T-helper 1 cell treated with Interleukin-12 subunit alpha and Interleukin-12 subunit beta and Interleukin-4 antibody, amounts not matched to agents 30 ng/mL and 1 ng/mL, for 36 hours (primary cell): Measurements from ENCODE around the gene PLK1. TPM values are rescaled to one million over a fixed set of nuclear protein-coding genes. Genes with fewer than 3 reads are reported as not detected.

Source experiments
- intact Hi-C: fragments of 100-400 bp; cut with micrococcal nuclease; formaldehyde crosslinking; loops from one replicate; pipeline ENCODE4 v1.15.1; 2024
- total RNA-seq: library from RNA; stranded (reverse); gene quantifications from 2 replicates; pipeline ENCODE4 v1.2.3, GENCODE V29; 2022

PLK1 gene
- total RNA-seq, 1 donor from 2014 or later: 78.1 TPM

DNA sequence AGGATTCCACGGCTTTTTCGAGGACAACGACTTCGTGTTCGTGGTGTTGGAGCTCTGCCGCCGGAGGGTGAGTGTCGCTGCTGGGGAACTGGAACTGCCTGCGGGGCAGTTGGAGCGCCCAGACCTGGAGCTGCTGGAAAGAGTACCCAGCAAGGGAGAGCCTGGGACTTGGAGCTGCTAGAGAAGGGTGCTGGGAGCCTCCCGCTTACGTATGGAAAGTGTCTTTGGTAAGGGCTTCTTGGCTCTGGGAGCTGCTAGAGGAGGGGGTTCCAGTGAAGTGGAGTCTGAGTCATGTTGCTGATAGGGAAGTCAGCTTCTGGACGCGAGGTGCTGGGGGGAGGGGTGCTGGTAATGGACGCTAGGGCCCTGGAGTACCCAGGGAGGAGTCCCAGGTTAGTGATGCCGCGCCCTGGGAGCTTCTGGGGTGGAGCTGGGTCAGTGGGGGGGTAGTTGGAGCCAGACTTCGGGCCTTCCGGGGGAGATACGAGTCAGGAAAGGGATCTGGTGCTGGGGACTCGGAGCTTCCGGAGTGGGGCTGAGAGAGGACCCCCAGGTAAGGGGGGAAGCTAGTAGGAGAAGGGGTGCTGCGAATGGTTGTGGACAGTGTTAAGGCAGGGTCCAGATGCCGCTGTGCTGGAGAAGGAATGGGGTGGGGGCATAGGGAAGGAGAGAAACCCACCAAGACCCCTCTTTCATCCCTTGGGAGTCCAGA lies 741 bp downstream of the PLK1 start:
- intact Hi-C loops: loop anchor here (5.0 to 10.0 kb wide), 3 partner anchors 172 to 335 kb away; partner anchors contain the start of gene COG7

DNA sequence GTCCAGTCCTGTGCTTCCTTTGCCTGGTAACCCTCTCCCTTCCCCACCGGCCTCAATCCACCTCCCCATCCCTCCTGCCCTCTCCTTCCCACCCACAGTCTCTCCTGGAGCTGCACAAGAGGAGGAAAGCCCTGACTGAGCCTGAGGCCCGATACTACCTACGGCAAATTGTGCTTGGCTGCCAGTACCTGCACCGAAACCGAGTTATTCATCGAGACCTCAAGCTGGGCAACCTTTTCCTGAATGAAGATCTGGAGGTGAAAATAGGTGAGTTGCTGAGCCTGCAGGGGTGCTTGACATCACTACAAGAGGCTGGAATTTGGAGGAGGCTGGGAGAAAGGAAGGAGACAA lies 1.3 kb downstream of the PLK1 start:
- intact Hi-C loops: loop anchor here (5.0 to 10.0 kb wide), 3 partner anchors 173 to 335 kb away; partner anchors contain the start of gene COG7

DNA sequence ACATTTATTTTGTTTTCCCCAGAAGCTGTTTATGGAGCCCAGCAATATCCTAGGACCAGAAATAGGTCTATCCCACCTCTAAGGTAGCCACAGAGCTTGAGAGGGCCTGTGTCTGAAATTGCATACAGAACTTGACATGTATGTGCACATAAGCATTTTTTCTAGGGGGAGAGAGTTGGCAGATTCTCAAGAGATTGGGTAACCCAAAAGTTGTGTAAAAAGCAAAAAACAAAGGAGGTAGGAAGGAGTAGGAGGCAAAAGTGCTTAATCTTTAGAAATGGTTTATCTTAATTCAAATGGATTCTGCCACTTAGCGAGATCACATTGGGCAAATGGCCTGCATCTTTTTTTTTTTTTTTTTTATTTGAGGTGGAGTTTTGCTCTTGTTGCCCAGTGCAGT lies 3.5 kb downstream of the PLK1 start:
- intact Hi-C loops: no loop called here

DNA sequence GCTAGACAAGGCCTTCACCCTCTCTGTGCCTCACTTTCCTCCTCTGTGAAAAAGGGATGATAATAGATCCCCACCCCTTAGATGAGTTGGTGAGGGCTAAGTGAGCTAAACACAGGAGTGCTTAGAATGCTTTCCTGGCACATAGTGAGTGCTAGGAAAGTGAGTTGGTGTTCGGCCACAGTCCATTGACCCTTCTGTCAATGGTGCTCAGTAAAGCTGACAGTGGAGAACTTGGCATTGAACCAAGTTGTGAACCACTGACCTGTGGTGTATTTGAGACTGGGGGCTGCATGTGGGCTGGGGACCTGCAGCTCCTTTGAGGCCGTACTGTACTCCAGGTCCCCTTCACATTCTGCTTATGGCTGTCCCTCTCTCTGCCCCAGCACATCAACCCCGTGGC lies 4.8 kb downstream of the PLK1 start:
- intact Hi-C loops: no loop called here

DNA sequence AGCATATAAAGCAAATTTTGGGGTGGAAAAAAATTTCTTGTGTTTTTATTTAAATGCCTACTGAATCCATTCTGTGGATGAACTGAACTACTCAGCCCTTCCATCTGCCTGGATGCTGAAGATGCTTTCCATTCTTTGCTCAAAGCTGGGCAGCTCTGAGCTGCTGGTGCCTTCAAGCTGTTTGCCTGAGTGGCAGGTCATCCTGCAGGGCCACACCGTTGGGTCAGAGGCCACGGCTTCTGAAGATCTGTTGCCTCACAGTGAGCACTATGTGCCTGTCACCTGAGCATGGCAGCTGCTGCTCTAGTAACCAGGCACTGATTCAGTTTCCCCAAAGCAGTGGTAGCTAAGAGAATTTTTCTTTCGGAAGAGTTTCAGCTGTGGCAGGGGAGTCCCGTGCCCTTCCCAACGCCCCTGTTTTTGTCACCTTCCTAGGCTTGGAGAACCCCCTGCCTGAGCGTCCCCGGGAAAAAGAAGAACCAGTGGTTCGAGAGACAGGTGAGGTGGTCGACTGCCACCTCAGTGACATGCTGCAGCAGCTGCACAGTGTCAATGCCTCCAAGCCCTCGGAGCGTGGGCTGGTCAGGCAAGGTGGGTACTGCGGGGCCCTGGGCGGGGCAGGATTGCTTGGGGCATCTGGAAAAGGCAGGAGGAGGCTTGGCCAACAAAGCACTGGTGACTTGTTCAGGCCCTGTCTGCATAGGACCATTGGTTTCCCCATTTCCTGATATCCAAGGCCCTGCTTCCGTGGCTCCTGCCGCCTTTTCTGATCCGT lies 8.5 kb downstream of the PLK1 start:
- intact Hi-C loops: no loop called here

DNA sequence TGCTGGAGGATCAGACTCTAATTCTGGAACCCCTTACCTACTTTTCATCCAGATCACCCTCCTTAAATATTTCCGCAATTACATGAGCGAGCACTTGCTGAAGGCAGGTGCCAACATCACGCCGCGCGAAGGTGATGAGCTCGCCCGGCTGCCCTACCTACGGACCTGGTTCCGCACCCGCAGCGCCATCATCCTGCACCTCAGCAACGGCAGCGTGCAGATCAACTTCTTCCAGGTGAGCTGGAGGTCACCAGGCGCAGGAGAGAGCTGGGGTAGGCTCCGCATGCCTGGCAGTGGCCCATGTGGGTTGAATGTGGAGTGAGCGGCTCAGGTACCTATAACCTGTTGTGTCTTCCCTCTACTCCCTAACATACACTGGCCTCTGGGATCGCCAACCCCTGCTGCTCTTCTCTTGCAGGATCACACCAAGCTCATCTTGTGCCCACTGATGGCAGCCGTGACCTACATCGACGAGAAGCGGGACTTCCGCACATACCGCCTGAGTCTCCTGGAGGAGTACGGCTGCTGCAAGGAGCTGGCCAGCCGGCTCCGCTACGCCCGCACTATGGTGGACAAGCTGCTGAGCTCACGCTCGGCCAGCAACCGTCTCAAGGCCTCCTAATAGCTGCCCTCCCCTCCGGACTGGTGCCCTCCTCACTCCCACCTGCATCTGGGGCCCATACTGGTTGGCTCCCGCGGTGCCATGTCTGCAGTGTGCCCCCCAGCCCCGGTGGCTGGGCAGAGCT lies 10.9 kb downstream of the PLK1 start:
- intact Hi-C loops: no loop called here

DNA sequence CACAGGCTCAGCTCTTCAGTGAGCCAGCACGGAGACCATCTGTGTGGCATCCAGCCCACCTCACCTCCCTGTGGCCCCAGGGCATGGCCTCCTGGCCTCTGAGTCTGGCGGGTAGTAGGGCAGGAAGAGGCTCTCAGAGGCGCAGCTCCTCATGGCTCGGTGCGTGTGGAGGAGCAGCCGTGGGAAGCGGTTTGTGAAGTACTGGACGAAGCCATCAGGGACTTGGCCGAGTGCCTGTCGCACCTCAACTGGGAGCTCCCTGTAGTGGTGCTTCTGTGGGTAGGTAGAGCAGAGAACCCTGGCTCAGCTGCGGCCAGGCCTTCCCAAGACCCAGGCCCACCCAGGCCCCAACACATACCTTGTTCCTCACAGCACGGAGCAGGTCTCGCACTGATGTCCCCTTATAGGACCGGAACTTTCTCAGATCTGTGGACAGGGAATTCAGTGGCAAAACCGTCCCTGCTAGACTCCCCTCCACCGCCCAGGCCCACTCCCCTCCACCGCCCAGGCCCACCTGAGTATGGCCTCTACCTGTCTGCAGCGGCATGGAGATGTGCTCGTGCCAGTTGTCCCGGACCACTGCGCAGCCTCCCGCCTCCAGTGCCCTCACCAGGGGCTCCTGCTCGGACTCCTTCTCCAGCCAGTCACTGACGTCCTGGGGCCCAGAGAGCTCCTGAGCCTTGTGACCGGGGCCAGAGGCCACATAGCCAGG lies 12.2 kb downstream of the PLK1 start:
- intact Hi-C loops: no loop called here

DNA sequence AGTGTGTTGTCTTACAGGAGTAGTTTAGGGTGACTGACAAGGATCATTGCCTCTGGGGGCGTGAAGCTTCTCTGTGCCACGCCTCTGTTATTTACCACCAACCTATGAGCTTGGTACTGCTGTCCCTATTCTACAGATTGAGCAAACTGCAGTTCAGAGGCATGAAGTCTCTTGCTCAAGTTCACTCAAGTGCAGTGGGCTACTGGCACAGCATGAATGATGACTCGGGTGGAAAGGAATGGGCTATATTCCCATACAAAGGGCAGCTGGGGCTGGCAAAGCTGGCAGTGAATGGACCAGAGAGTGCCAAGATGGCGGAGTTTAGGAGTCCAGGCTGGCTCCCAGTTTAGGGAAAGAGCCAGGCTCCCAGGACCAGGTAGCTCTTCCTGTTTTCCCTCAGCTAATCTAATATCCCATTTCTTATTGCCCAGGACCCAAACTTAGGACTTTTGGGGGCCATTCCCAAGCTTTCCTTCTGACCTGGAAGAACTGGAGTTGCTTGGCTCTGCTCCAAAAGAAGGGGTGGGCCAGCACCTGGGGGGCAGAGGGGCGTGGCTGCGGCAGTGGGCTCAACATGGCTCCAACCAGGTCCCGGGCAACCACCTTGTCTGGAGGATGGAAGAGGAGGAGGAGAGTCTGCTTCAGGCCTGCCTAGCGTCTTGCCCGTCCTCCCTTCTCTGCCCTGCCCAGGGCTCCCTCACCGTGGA lies 12.9 kb downstream of the PLK1 start:
- intact Hi-C loops: no loop called here

DNA sequence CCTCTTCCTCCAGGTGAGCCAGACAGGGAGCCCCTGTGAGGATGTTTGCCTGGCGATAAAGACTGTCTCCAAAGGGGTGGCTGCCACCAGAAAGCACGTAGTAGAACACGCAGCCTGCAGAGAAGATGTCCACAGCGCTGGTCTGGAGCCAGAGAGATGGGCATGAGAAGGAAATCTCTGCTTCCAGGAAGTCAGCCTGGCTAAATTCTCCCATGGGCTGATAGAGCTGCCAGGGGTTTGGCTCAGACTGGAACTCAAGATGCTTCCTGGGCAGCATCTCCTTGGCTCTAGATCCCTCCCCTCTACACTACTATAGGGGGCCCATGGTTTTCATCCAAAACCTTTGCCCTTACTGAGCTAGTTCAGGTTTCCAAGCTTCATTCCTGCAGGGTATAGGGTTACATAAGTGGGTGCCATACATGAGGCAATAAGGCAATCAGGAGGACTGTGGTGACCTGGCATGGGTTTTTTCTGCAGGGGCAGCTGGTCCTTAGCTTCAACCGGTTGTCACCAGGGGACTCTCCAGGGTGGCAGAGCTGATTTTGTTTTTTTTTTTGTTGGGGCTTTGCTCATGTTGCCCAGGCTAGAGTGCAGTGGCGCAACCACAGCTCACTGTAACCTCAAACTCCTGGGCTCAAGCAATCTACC lies 13.6 kb downstream of the PLK1 start:
- intact Hi-C loops: no loop called here

DNA sequence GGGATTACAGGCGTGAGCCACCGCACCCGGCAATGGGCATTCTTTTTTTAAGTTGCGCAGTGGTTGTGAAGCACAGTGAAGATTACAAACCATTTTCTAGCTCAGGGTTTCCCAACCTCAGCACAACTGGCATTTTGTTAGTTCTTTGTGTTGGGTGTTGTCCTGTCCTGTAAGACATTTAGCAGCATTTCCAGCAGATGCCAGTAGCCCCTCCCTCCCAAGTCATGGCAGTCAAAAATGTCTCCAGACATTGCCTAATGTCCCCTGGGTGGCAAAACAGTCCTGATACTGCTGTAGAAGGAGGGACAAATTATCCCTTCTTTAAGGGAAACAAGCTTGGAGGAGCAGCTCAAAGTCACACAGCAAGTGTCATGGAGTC lies 15.6 kb downstream of the PLK1 start:
- intact Hi-C loops: no loop called here

DNA sequence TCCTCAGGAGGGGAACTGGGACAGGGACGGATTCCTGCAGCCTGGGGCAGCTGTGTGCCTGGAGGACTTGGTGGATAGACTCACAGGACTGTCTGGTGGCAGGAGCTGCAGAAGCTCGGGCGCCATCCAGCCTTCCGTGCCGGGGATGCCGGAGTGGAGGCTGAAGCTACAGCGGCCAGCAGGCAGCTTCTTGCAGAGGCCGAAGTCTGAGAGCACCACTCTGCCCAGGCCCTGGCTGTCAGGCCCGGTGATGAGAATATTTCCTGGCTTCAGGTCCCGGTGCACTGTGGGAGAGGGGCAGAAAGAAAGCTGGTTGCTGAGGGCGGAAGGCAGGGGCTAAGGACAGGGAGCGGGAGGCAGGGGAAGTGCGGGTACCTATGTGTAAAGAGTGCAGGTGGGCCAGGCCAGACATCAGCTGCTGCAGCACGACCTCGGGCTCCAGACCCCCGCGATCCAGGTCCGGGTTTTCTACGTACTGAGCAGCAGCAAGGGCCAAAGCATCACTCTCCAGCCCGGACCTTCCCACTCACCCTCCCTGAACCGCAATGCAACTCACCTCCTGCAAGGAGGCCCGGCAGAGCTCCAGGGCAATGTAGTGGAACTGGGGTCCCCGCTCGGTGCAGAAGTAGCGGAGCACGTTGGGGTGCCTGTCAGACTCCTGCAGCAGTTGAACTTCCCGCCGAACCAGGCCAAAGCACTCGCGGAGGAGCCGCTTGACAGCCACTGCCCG lies 16.1 kb downstream of the PLK1 start:
- intact Hi-C loops: no loop called here

DNA sequence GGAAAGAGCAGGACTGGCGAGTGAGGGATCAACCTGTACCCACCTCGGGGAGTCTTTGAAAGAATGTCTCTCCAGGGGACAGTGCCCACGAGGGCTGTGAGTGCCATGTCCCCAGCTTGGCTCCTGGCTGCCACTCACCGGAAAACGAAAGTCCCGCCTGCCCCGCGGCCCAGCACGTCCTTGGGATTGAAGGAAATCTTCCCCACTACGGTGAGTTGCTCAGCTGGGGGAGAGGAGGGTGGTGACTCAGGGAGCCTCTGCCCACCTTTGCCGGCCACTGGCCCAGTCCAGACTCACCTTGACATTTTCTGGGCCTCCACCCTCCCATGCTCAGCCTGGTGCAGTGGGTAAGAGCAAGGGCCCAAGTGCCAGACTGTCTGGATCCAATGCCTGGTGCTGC lies 17.1 kb downstream of the PLK1 start:
- intact Hi-C loops: no loop called here

DNA sequence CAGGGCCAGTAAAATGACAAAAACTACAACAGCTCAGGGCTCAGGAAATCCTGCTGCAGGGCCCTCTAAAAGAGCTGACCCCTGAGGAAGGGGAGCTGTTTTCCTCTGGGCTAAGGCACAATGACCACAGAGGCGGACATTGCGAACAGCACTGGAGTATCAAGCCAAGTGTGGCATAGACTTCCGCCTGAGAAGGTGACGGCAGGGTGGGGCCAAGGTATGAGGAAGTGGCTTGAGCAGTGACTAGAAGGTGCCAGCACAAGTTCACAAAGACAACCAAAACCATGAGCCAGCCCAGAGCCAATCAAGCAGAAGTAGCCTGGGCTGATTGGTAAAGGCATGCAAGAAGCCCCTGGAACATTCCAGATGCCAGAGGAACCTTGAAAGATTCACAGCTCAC lies 20.4 kb downstream of the PLK1 start:
- intact Hi-C loops: no loop called here

DNA sequence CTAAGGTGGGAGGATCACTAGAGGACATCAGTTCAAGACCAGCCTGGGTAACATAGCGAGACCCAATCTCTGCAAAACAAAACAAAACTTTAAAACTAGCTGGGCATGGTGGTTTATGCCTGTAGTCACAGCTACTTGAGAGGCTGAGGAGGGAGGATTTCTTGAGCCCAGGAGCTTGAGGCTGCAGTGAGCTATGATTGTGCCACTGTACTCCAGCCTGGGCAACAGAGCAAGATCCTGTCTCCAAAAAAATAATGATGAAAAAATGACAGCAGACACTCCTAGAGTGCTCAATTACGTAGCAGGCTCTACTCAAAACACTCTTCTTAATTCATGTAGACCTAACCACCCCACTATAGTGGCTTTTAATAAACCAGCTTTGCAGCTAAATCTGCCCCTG lies 21.4 kb downstream of the PLK1 start:
- intact Hi-C loops: no loop called here

DNA sequence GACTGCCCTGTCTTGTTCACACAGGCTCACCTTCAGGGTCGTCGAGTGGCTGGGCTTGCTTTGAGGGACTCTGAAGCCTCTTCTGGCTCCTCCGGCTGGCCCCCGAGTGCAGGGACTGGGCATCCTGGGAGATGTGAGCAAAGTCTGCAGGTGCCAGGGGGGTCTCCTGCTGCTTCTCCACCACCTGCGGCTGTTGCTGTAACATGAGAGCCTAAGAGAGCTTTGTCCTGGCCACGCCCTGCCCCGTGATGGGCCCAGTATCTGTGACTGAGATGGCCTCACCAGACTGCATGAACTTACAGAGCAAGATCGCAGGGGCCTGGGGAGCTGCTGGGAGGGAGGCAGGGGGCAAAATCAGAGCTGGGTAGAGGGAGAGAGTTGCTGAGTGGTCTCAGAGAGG lies 21.8 kb downstream of the PLK1 start:
- intact Hi-C loops: no loop called here

DNA sequence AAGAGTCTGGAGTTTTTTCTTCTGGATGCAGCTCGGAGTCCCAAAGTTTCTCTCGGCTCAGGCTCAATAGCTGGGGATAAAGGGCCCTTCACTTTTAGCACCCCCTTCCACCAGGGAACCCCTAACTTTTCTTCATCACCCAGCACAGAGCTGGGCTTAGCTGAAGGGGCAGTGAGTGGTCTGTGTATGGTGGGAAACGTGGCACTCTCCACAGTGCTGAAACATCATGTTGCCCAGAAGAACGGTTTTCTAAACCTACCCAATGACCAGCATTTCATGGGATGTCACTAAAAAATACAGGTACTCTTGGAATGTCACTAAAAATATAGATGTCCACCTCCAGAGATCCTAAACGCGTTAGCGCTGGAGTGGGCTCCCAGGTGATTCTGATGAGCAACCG lies 22.4 kb downstream of the PLK1 start:
- intact Hi-C loops: no loop called here

DNA sequence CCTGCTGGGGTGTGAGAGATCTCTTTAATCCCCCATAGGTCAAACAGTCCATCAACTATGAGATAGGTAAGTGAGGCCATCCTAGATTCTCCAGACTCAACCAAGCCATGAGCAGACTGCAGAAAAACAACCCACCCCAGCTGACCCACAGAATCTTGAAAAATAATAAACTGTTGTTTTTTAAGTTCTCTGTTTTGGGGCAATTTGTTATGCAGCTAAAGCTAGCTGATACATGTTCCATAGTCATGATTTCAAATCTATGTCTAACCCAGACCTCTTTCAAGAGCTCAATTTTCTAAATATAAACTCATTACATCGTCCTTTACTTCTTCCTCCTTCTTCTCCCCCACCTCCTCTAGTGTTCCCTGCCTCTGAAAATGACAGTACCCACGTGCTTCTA lies 24.3 kb downstream of the PLK1 start:
- intact Hi-C loops: no loop called here

DNA sequence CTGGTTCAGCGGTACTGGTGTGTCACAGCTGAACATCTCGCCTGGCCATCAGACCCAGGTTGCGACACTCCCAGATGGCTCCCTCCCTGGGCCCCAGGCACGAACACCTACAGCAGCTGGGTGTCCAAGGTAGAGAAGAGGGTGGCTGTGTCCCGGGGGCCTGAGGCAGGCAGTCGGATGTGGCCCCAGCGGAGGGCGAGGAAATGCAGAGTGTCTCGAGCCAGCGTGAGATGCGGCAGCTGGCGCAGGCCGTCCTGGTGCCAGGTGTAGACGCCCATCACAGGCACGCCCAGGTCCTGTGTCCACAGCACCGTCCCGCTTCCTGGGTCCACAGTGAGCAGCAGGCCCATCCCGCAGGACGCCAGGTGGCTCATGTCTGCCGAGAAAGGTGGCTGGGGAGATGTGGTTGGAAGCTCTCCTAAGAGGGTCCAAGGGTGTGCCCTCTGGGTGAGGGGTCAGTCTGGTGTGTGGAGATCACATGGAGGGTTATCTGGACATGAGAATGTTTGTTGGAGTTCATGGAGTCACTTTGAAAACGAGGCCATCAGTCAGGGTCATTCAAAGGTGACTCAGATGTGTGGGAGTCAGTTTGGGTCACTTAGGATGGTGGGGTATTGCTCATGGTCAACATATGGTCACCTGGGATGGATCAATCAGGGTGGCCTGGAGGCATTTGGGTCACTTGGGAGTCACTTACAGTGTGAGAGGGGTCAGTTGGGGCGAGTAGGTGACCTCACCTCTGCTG lies 26.3 kb downstream of the PLK1 start:
- intact Hi-C loops: no loop called here

DNA sequence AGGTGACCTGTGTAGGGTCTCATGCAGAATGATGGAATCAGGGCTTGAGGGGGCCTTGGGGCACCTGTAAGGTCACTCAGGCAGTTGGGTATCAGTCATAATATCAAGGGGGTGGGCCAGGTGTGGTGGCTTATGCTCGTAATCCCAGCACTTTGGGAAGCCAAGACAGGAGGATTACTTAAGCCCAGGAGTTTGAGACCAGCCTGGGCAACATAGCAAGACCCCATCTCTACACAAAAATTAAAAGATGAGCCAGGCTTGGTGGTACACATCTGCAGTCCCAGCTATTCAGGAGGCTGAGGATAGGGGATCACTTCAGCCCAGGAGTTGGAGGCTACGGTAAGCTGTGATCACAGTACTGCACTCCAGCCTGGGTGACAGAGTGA lies 26.8 kb downstream of the PLK1 start:
- intact Hi-C loops: no loop called here
